Kidney epithelial cell (primary cell): ENCODE results near the gene KCNQ2. TPM values are rescaled to one million over a fixed set of nuclear protein-coding genes. Genes with fewer than 3 reads are reported as not detected.

Experiments used
- DNase-seq: peaks from one replicate; pipeline ENCODE4 v3.0.0-alpha.2; 2010; ENCODE audit warnings: low read depth
- H3K27me3 ChIP-seq: 2 replicates; pipeline ENCODE4 v1.6.0; 2011; ENCODE audit warnings: low read length; ENCODE audit not compliant: control insufficient read depth, insufficient read depth
- H3K36me3 ChIP-seq: 2 replicates; pipeline ENCODE4 v1.5.1; 2011; ENCODE audit warnings: low read length; ENCODE audit not compliant: control insufficient read depth, insufficient read depth
- H3K4me3 ChIP-seq: 2 replicates; pipeline ENCODE4 v1.5.1; 2011; ENCODE audit warnings: low read depth, mild to moderate bottlenecking, control low read depth, low read length
- CTCF ChIP-seq: IDR thresholded peaks from 2 replicates; pipeline ENCODE4 v1.5.1; 2011; ENCODE audit warnings: mild to moderate bottlenecking, moderate library complexity, low read length, control low read depth, inconsistent platforms; ENCODE audit not compliant: insufficient read depth, poor library complexity, severe bottlenecking
- total RNA-seq: library from RNA; depleted of rRNA; stranded (reverse); fragments of >200 nt; gene quantifications from 2 replicates; pipeline ENCODE4 v1.2.3, GENCODE V29; 2015

The KCNQ2 gene
- total RNA-seq, 1 donor from 2014 or later: 0.04 TPM

GRCh38 chr20:63354636-63355350, 117.7 kb downstream of the KCNQ2 start:
- Histone ChIP-seq H3K27me3 (peaks cover 13% of the 10 kb centered on the region), H3K4me3 (no peak overlapping the region), H3K36me3 (no peaks in the 10 kb centered on the region)
- TF ChIP-seq CTCF: no peak
- no peak for DNase-seq

- no peak for DNase-seq
- no peak for TF ChIP-seq CTCF
- no peaks in the 10 kb centered on the region for H3K36me3 ChIP-seq
- H3K27me3 ChIP-seq: peaks cover 7% of the 10 kb centered on the region
- no peak overlapping the region for H3K4me3 ChIP-seq
Measured at GRCh38 chr20:63352811-63353221, 119.6 kb downstream of the KCNQ2 start.

GRCh38 chr20:63351811-63352591, 120.5 kb downstream of the KCNQ2 start:
- no peak overlapping the region for H3K4me3 ChIP-seq
- TF ChIP-seq CTCF: no peak
- no peak for DNase-seq
- no peaks in the 10 kb centered on the region for H3K36me3 ChIP-seq
- H3K27me3 ChIP-seq: peaks cover 7% of the 10 kb centered on the region

- DNase-seq: no peak
- TF ChIP-seq CTCF: no peak
- no peak overlapping the region for H3K4me3 ChIP-seq
- peaks cover 7% of the 10 kb centered on the region for H3K27me3 ChIP-seq
- no peaks in the 10 kb centered on the region for H3K36me3 ChIP-seq
Measured at GRCh38 chr20:63351326-63351700, 121.1 kb downstream of the KCNQ2 start.

GRCh38 chr20:63350597-63351325, 121.7 kb downstream of the KCNQ2 start:
- no peak overlapping the region for H3K4me3 ChIP-seq
- no peak for TF ChIP-seq CTCF
- no peaks in the 10 kb centered on the region for H3K36me3 ChIP-seq
- DNase-seq: no peak
- H3K27me3 ChIP-seq: peaks cover 7% of the 10 kb centered on the region

Other genes starting within 250 kb of the KCNQ2 start
- 12.8 and 19.2 TPM in 2 replicates for gene BIRC7, start 236.8 kb downstream of the KCNQ2 start, total RNA-seq
- 65.4 and 107 TPM in 2 replicates for gene NKAIN4, start 218.2 kb downstream of the KCNQ2 start, total RNA-seq
- gene ARFGAP1, start 199.8 kb downstream of the KCNQ2 start, total RNA-seq: 109 and 121 TPM in 2 replicates
- gene COL20A1, start 179.5 kb downstream of the KCNQ2 start, total RNA-seq: not detected in 2 replicates
- gene CHRNA4, start 111.3 kb downstream of the KCNQ2 start, total RNA-seq: not detected in 2 replicates
- gene EEF1A2, start 26.4 kb upstream of the KCNQ2 start, total RNA-seq: 14.9 and 18.0 TPM in 2 replicates
- 114 and 211 TPM in 2 replicates for gene PPDPF, start 48.1 kb upstream of the KCNQ2 start, total RNA-seq
- gene PTK6, start 64.7 kb upstream of the KCNQ2 start, total RNA-seq: 0.33 and 0.55 TPM in 2 replicates
- gene SRMS, start 75.1 kb upstream of the KCNQ2 start, total RNA-seq: 0.48 TPM in 1 of 2 replicates, not detected in the other
- 0.68 and 1.1 TPM in 2 replicates for gene FNDC11, start 81.5 kb upstream of the KCNQ2 start, total RNA-seq
- gene HELZ2, start 101.6 kb upstream of the KCNQ2 start, total RNA-seq: 69.2 and 85.2 TPM in 2 replicates
- 14.4 and 17.7 TPM in 2 replicates for gene GMEB2, start 154.4 kb upstream of the KCNQ2 start, total RNA-seq
- gene STMN3, start 180.8 kb upstream of the KCNQ2 start, total RNA-seq: 40.8 and 41.1 TPM in 2 replicates
- 18.6 and 30.7 TPM in 2 replicates for gene RTEL1, start 185.7 kb upstream of the KCNQ2 start, total RNA-seq
- 97.0 and 119 TPM in 2 replicates for gene TNFRSF6B, start 224.0 kb upstream of the KCNQ2 start, total RNA-seq
- gene ARFRP1, start 235.3 kb upstream of the KCNQ2 start, total RNA-seq: 47.7 and 56.9 TPM in 2 replicates
- 39.8 and 42.6 TPM in 2 replicates for gene ZGPAT, start 235.4 kb upstream of the KCNQ2 start, total RNA-seq